ENCODE data around the gene ARL5C.
"Not testable (repeated sequence)": the region's sequence is repeated elsewhere in the genome, so short reads cannot be mapped to it uniquely, and the experiment has no call there.

The ARL5C gene

GRCh38 chr17:39138431-39139160 lies 27.4 kb downstream of the ARL5C start:
- H3K27ac ChIP-seq = no peak overlapping the region
- no peak for TF ChIP-seq CTCF (conservative IDR thresholded peaks at IDR 0.05)

DNA sequence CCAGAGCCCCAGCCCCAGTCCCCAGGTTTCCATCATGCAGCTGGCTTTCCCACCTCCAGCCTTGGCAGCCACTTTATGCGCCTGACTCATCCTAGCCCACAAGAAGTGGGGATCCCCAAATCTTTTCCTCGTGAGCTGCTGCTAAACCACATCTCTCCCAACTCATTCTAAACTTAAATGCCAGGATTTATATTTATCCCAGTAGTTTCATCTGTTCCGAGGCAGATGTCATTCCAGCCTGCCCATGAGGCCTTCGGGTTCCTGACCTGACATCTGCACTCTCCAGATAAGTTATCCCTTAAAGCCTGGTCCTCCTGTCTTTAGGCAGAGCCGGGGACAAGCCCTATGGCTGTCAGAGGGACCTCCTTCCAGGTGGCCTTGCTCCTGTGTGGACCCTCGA lies 31.1 kb downstream of the ARL5C start:
- no peak overlapping the region for H3K27ac ChIP-seq
- no peak for TF ChIP-seq CTCF (conservative IDR thresholded peaks at IDR 0.05)

GRCh38 chr17:39132192-39132610 lies 33.8 kb downstream of the ARL5C start:
- H3K27ac ChIP-seq = no peak overlapping the region

GRCh38 chr17:39131616-39132015 lies 34.3 kb downstream of the ARL5C start:
- no peak for TF ChIP-seq CTCF (conservative IDR thresholded peaks at IDR 0.05)
- no peak overlapping the region for H3K27ac ChIP-seq

More at GRCh38 chr17:39132192-39132610, 33.8 kb downstream of the ARL5C start:
- TF ChIP-seq CTCF (conservative IDR thresholded peaks at IDR 0.05) = no peak

DNA sequence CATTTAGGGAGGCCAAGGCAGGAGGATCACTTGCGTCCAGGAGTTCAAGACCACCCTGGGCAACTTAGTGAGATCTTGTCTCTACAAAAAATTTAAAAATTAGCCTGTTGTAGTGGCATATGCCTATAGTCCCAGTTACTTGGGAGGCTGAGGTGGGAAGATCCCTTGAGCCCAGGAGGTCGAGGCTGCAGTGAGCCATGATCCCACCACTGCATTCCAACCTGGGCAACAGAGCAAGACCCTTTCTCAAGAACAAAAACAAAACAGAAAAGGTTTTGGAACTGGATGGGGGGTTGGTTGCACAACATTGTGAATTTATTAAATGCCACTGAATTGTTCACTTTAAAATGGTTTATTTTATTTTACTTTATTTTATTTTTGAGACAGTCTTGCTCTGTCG lies 35.8 kb downstream of the ARL5C start:
- TF ChIP-seq CTCF (conservative IDR thresholded peaks at IDR 0.05) = no peak

DNA sequence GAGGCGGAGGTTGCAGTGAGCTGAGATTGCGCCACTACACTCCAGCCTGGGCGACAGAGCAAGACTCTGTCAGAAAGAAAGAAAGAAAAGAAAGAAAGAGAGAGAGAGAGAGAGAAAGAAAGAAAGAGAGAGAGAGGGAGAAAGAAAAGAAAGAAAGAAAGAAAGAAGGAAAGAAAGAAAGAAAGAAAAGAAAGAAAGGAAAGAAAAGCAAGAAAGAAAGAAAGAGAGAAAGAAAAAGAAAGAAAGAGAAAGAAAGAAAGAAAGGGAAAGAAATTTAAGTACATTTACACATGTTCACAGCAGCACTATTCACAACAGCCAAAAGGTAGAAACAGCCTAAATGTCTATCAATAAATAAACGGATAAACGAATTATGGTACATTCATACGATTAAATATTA lies 36.4 kb downstream of the ARL5C start:
- not testable (repeated sequence) for H3K27ac ChIP-seq

More for the DNA sequence above, 35.8 kb downstream of the ARL5C start:
- H3K27ac ChIP-seq = no peak overlapping the region

- H3K27ac ChIP-seq = no peak overlapping the region
- TF ChIP-seq CTCF (conservative IDR thresholded peaks at IDR 0.05) = no peak
Observed at GRCh38 chr17:39126436-39126835, 39.5 kb downstream of the ARL5C start.

GRCh38 chr17:39125143-39125875 lies 40.7 kb downstream of the ARL5C start:
- H3K27ac ChIP-seq = no peak overlapping the region
- TF ChIP-seq CTCF (conservative IDR thresholded peaks at IDR 0.05) = no peak

Data from VCaP (cell line).